Left ventricle myocardium inferior (tissue), 1 donor: ENCODE data around the gene GTF2F2. TPM values are rescaled to one million over a fixed set of nuclear protein-coding genes. Genes with fewer than 3 reads are reported as not detected.

Experiments
- DNase-seq: peaks from one replicate; pipeline ENCODE4 v3.0.0-alpha.2; 2020
- H3K27ac ChIP-seq: fragments of 200-600 bp; replicated peaks from 2 replicates; pipeline ENCODE4 v1.8.0; 2021
- H3K27me3 ChIP-seq: fragments of 200-600 bp; 2 replicates; pipeline ENCODE4 v1.8.0; 2021; ENCODE audit warnings: low read depth
- H3K36me3 ChIP-seq: fragments of 200-600 bp; 2 replicates; pipeline ENCODE4 v1.8.0; 2021
- H3K4me1 ChIP-seq: fragments of 200-600 bp; 2 replicates; pipeline ENCODE4 v1.8.0; 2021
- H3K4me3 ChIP-seq: fragments of 200-600 bp; 2 replicates; pipeline ENCODE4 v1.8.0; 2021; ENCODE audit warnings: mild to moderate bottlenecking, moderate library complexity
- H3K9me3 ChIP-seq: fragments of 200-600 bp; replicated peaks from 2 replicates; pipeline ENCODE4 v1.8.0; 2021
- intact Hi-C: fragments of 100-400 bp; cut with micrococcal nuclease; formaldehyde crosslinking; loops from one replicate; pipeline ENCODE4 v1.11.0; 2022
- total RNA-seq: library from RNA; stranded (reverse); fragmentation: NEBNext Ultra II Directional; extraction: Animal tissue kit (Norgen Biotek cat#: 25700); gene quantifications from one replicate; pipeline ENCODE4 v1.2.1, GENCODE V29; 2021
- TF ChIP-seq, protein P1 (sequence below): fragments of 200-600 bp; IDR thresholded peaks from 2 replicates; pipeline ENCODE4 v1.8.0; 2021; ENCODE audit warnings: antibody characterized with exemption, mild to moderate bottlenecking, borderline replicate concordance
- donor health status: DM: no; HTN: yes; CAD: no; lungs with severe emphysema.

GTF2F2 gene
- total RNA-seq, 1 donor from 2014 or later: 23.1 TPM

DNA sequence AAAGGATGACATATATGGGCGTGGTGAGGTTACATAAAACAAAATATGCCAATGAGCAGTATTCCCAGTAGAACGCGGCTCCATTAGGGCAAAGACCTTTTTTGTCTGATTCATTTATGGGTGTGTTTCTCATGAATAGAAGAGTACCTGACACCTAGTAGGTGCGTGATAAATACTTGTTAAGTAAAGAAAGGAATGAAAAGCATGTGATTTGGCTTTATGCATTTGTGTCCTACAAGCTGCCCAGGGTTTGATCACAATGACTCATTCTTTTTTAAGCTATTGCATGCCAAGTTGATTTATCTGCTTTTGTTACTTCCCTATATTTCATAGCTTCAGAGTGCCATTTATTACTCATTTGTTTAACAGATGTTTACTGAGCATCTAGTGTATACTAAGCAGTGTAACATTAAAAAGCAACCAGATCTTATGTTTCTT, 99.6 kb downstream of the GTF2F2 start:
- Histone ChIP-seq H3K4me3 (no peak overlapping the region), H3K27me3 (no peaks in the 10 kb centered on the region), H3K27ac (no peak overlapping the region), H3K36me3 (no peaks in the 10 kb centered on the region), H3K9me3 (no peaks in the 10 kb centered on the region), H3K4me1 (peaks cover 30% of the 10 kb centered on the region)
- TF ChIP-seq, protein P1, sequence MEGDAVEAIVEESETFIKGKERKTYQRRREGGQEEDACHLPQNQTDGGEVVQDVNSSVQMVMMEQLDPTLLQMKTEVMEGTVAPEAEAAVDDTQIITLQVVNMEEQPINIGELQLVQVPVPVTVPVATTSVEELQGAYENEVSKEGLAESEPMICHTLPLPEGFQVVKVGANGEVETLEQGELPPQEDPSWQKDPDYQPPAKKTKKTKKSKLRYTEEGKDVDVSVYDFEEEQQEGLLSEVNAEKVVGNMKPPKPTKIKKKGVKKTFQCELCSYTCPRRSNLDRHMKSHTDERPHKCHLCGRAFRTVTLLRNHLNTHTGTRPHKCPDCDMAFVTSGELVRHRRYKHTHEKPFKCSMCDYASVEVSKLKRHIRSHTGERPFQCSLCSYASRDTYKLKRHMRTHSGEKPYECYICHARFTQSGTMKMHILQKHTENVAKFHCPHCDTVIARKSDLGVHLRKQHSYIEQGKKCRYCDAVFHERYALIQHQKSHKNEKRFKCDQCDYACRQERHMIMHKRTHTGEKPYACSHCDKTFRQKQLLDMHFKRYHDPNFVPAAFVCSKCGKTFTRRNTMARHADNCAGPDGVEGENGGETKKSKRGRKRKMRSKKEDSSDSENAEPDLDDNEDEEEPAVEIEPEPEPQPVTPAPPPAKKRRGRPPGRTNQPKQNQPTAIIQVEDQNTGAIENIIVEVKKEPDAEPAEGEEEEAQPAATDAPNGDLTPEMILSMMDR: no peak
- intact Hi-C loops: no loop called here
- DNase-seq: no peak

DNA sequence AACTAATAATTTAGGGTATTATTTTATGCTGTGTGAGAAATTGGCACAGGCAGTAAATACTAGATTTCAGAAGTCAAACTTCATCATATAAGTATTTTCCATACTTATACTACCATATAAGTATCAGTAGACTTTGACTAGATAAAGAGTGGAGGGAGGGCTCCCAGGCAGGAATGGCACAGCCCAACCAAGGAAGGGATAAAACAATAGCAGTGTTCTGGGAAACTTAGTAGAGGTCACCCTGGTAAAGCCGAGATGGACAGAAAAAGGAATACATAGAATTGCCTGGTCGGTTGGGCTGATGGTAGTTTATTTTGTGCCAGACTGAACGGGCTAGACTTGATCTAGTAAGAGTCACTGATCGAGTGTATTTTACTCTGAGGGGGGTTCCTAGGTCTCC, 100.1 kb downstream of the GTF2F2 start:
- Histone ChIP-seq H3K36me3 (no peaks in the 10 kb centered on the region), H3K4me1 (peaks cover 30% of the 10 kb centered on the region), H3K9me3 (no peaks in the 10 kb centered on the region), H3K27me3 (no peaks in the 10 kb centered on the region), H3K4me3 (no peak overlapping the region), H3K27ac (no peak overlapping the region)
- intact Hi-C loops: no loop called here
- TF ChIP-seq, protein P1: no peak
- no peak for DNase-seq

DNA sequence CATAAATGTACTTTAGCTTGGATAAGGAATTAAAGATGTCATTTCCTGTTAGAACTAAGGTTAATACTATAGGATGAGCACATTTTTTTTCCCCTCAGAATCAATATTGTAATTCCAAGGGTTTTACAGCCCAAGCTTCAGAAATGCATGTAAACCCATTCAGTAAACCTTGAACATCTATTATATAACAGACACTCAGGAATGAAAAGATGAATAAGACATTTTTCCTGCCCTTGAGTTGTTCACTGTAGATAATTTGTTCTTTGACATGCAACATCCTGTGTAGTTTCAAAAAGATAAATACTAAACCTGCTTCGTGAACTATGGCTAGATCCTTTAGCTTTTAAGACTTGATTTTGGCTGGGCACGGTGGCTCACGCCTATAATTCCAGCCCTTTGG, 102.2 kb downstream of the GTF2F2 start:
- Histone ChIP-seq H3K27me3 (no peaks in the 10 kb centered on the region), H3K4me1 (peaks cover 26% of the 10 kb centered on the region), H3K27ac (no peak overlapping the region), H3K9me3 (no peaks in the 10 kb centered on the region), H3K36me3 (no peaks in the 10 kb centered on the region), H3K4me3 (no peak overlapping the region)
- TF ChIP-seq, protein P1: no peak
- intact Hi-C loops: no loop called here
- DNase-seq: no peak

DNA sequence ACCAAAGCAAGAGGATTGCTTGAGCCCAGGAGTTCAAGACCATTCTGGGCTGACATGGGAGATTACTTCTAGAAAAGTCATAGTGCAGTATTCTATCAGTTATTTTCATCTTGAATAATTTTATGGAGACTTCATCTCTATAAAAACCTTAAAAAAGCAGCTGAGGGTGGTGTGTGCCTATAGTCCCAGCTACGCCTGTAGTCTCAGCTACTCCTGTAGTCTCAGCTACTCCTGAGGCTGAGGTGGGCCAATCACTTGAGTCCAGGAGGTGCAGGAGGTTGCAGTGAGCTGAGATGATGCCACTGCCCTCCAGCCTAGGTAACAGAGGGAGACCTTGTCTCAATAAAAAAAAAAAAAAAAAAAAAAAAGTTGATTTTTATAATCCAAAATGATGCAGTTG, 102.6 kb downstream of the GTF2F2 start:
- Histone ChIP-seq H3K27me3 (no peaks in the 10 kb centered on the region), H3K27ac (no peak overlapping the region), H3K4me1 (peaks cover 22% of the 10 kb centered on the region), H3K36me3 (no peaks in the 10 kb centered on the region), H3K4me3 (no peak overlapping the region), H3K9me3 (no peaks in the 10 kb centered on the region)
- TF ChIP-seq, protein P1: no peak
- DNase-seq: no peak
- intact Hi-C loops: no loop called here

DNA sequence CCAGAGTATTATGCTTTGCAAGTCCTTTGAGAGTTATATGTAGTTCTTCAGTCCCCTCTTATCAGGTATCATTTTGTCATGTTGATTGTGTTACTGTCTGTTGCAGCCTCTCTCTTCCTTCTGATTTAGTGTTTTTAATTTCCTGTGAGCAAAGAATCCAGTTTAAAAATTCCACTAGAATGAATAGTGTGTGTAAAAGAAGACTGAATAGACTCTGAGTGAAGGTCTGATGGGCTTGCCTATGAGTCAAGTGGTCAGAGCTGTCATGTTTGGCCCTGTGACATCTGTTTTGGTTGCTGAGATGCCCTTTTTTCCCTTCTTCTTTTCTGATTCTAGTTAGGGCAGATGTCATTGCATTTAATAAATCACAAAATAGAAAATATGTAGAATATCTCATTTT, 103.9 kb downstream of the GTF2F2 start:
- Histone ChIP-seq H3K27me3 (no peaks in the 10 kb centered on the region), H3K4me3 (no peak overlapping the region), H3K27ac (no peak overlapping the region), H3K4me1 (peaks cover 11% of the 10 kb centered on the region), H3K9me3 (no peaks in the 10 kb centered on the region), H3K36me3 (no peaks in the 10 kb centered on the region)
- no peak for DNase-seq
- intact Hi-C loops: no loop called here
- TF ChIP-seq, protein P1: no peak

DNA sequence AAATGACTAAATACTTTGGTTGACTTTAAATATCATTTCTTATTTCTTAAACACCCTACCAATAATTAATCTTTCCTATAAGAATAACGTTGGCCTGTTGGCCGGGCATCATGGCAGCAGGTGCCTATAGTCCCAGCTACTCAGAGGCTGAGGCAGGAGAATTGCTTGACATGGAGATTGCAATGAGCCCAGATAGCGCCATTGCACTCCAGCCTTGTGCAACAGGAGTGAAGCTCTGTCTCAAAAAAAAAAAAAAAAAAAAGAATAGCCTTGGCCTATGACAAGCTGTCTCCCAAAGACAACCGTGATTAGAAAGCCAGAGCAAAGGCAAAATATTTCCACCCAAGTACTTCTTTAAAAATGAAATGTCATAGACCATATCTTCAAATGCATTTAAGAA, 105.1 kb downstream of the GTF2F2 start:
- no peak overlapping the region for H3K27ac ChIP-seq
- H3K36me3 ChIP-seq: no peaks in the 10 kb centered on the region
- no peaks in the 10 kb centered on the region for H3K4me1 ChIP-seq
- TF ChIP-seq, protein P1: no peak
- no peak overlapping the region for H3K4me3 ChIP-seq
- no peak for DNase-seq
- no peaks in the 10 kb centered on the region for H3K27me3 ChIP-seq
- no peaks in the 10 kb centered on the region for H3K9me3 ChIP-seq
- intact Hi-C loops: no loop called here
